GM18519 (cell line): Measurements from ENCODE around the gene NOD1.

Experiments used
- ATAC-seq: cut with Tn5 transposase; IDR thresholded peaks from one replicate; pipeline ENCODE4 v1.9.1; 2021; ENCODE audit warnings: mild to moderate bottlenecking, moderate library complexity; ENCODE audit not compliant: unreplicated experiment, low FRiP score

Gene NOD1

GRCh38 chr7:30471205-30471604, 7.4 kb downstream of the NOD1 start:
- ATAC-seq = no peak

- no peak for ATAC-seq
Observed at GRCh38 chr7:30470771-30471170, 7.8 kb downstream of the NOD1 start.

GRCh38 chr7:30470163-30470770, 8.3 kb downstream of the NOD1 start:
- ATAC-seq = no peak

- ATAC-seq = no peak
Observed at GRCh38 chr7:30469303-30469702, 9.3 kb downstream of the NOD1 start.

- ATAC-seq = no peak
Observed at GRCh38 chr7:30468791-30469190, 9.8 kb downstream of the NOD1 start.

- ATAC-seq = no peak
Observed at GRCh38 chr7:30468041-30468440, 10.5 kb downstream of the NOD1 start.

- ATAC-seq = no peak
Observed at GRCh38 chr7:30467271-30467670, 11.3 kb downstream of the NOD1 start.

- no peak for ATAC-seq
Observed at GRCh38 chr7:30466266-30466665, 12.3 kb downstream of the NOD1 start.

GRCh38 chr7:30465811-30466180, 12.8 kb downstream of the NOD1 start:
- ATAC-seq = no peak

GRCh38 chr7:30465046-30465810, 13.4 kb downstream of the NOD1 start:
- ATAC-seq = no peak

- ATAC-seq = no peak
Observed at GRCh38 chr7:30464231-30464671, 14.3 kb downstream of the NOD1 start.

- peak; percentile 41 for ATAC-seq
Observed at GRCh38 chr7:30463405-30464145, 15.0 kb downstream of the NOD1 start.

- no peak for ATAC-seq
Observed at GRCh38 chr7:30462179-30462578, 16.4 kb downstream of the NOD1 start.

GRCh38 chr7:30460246-30460633, 18.3 kb downstream of the NOD1 start:
- ATAC-seq = no peak

- no peak for ATAC-seq
Observed at GRCh38 chr7:30459591-30460245, 18.9 kb downstream of the NOD1 start.

- ATAC-seq = no peak
Observed at GRCh38 chr7:30458311-30458710, 20.3 kb downstream of the NOD1 start.

- no peak for ATAC-seq
Observed at GRCh38 chr7:30453921-30454320, 24.7 kb downstream of the NOD1 start.

- no peak for ATAC-seq
Observed at GRCh38 chr7:30453016-30453415, 25.6 kb downstream of the NOD1 start.

GRCh38 chr7:30452280-30452930, 26.2 kb downstream of the NOD1 start:
- ATAC-seq = no peak

GRCh38 chr7:30451539-30452279, 26.9 kb downstream of the NOD1 start:
- no peak for ATAC-seq
